ENCODE measurements around the gene HELZ2.
A peak's percentile ranks its signal among the peaks of the same experiment; 100 is the strongest.

Gene HELZ2, protein sequence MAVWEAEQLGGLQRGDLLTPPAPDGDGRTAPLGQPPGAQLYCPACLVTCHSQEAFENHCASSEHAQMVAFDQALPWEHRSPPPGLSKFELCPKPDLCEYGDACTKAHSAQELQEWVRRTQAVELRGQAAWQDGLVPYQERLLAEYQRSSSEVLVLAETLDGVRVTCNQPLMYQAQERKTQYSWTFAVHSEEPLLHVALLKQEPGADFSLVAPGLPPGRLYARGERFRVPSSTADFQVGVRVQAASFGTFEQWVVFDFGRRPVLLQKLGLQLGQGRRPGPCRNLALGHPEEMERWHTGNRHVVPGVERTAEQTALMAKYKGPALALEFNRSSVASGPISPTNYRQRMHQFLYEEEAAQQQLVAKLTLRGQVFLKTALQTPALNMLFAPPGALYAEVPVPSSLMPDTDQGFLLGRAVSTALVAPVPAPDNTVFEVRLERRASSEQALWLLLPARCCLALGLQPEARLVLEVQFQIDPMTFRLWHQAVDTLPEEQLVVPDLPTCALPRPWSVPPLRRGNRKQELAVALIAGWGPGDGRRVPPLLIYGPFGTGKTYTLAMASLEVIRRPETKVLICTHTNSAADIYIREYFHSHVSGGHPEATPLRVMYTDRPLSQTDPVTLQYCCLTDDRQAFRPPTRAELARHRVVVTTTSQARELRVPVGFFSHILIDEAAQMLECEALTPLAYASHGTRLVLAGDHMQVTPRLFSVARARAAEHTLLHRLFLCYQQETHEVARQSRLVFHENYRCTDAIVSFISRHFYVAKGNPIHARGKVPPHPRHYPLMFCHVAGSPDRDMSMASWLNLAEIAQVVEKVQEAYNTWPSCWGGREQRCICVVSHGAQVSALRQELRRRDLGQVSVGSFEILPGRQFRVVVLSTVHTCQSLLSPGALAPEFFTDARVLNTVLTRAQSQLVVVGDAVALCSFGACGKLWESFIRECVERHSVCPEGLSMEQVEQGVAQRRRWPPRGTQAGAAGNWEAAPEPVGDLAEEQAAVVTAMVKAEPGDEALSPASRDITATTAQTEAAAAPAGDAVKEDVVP (N-terminal part only)

DNA sequence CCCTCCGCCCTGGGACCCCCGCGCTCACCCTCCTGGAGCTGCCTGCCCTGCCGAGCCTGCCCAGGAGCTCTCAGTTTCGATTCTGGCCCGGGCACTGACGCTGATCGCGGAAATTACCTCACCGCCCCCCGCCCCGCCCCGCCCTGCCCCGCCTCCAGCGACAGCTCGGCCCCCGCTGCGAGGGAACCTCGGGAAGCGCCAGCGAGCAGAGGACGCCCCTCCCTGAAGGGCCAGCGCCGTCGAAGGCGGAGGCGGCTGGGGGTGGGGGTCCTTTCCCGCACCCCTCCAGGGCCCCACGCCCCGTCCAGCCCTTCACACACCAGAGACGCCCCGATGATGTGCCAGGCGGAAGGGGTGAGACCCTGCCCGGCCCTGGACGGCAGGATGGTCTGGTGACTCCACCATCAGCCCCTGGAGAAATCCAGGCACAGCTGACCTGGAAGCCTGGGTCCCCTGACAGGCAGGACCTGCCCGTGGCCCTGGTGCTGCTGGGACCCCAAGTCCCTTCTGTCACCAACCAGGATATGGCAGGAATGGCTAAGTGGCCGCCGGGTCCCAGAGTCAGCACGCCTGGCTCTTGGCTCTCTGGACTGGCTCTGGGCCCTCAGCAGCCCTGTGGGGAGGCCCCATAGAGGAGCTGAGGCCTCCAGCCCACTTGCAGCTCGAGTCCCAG is at the start of gene HELZ2:
HELZ2 (minus strand) TSS at position 84 of the 673 bp plus-strand sequence. CDS start 1,854 bp downstream, outside the sequence.
- Histone ChIP-seq H3K36me3 (ENCODE audit: control insufficient read depth in 1 of 2, insufficient read depth in 2 of 2, low read length in 2 of 2) (no peaks in the 10 kb centered on the region), H3K4me3 (ENCODE audit: low read depth in 1 of 2, low read length in 2 of 2) (peak within 1 kb of the TSS; percentile 78 to 84), H3K9ac (ENCODE audit: low read depth in 1 of 2, low read length in 2 of 2) (peak within 1 kb of the TSS; percentile 84 to 89), H3K27ac (ENCODE audit: low read depth, low read length) (no peak within 1 kb of the TSS), H3K9me3 (ENCODE audit: control insufficient read depth in 1 of 2, low read length in 2 of 2) (no peaks in the 10 kb centered on the region), H3K27me3 (ENCODE audit: control insufficient read depth in 1 of 2, insufficient read depth in 2 of 2, low read length in 2 of 2) (peaks cover 14 to 19% of the 10 kb centered on the region in 2 donors), H3K4me1 (ENCODE audit: control insufficient read depth in 1 of 2, insufficient read depth in 2 of 2, low read length in 2 of 2) (peaks cover 11 to 22% of the 10 kb centered on the region in 2 donors)

GRCh38 chr20:63622732-63623131 is 48.7 kb upstream of the HELZ2 start:
- Histone ChIP-seq H3K36me3 (ENCODE audit: control insufficient read depth in 1 of 2, insufficient read depth in 2 of 2, low read length in 2 of 2) (peaks cover 13 to 19% of the 10 kb centered on the region in 2 donors), H3K27me3 (ENCODE audit: control insufficient read depth in 1 of 2, insufficient read depth in 2 of 2, low read length in 2 of 2) (no peaks in the 10 kb centered on the region), H3K9me3 (ENCODE audit: control insufficient read depth in 1 of 2, low read length in 2 of 2) (no peaks in the 10 kb centered on the region), H3K27ac (ENCODE audit: low read depth, low read length) (no peak overlapping the region), H3K4me1 (ENCODE audit: control insufficient read depth in 1 of 2, insufficient read depth in 2 of 2, low read length in 2 of 2) (peaks cover 0 to 7% of the 10 kb centered on the region in 2 donors), H3K4me3 (ENCODE audit: low read depth in 1 of 2, low read length in 2 of 2) (no peak overlapping the region), H3K9ac (ENCODE audit: low read depth in 1 of 2, low read length in 2 of 2) (no peak overlapping the region)

DNA sequence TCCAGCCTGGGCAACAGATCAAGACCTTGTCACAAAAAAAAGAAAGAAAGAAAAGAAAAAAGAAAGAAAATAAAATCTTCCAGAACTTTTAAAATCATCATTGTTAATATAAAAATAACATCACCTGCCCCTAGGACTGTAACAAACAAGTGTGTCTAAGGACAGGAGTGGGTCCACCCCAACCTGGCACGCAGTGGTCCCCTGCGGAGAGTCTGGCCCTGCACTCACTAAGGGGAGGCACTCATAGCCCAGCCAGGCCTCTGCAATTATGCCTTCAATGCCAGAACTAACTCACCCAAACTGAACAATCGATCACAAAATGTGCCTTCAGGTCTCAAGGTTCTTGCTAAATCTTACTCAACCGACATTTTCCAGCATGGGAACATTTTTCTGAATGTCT is 48.1 kb upstream of the HELZ2 start:
- Histone ChIP-seq H3K9ac (ENCODE audit: low read depth in 1 of 2, low read length in 2 of 2) (no peak overlapping the region), H3K4me3 (ENCODE audit: low read depth in 1 of 2, low read length in 2 of 2) (no peak overlapping the region), H3K36me3 (ENCODE audit: control insufficient read depth in 1 of 2, insufficient read depth in 2 of 2, low read length in 2 of 2) (peaks cover 14 to 23% of the 10 kb centered on the region in 2 donors), H3K4me1 (ENCODE audit: control insufficient read depth in 1 of 2, insufficient read depth in 2 of 2, low read length in 2 of 2) (peaks cover 0 to 7% of the 10 kb centered on the region in 2 donors), H3K27ac (ENCODE audit: low read depth, low read length) (no peak overlapping the region), H3K9me3 (ENCODE audit: control insufficient read depth in 1 of 2, low read length in 2 of 2) (no peaks in the 10 kb centered on the region), H3K27me3 (ENCODE audit: control insufficient read depth in 1 of 2, insufficient read depth in 2 of 2, low read length in 2 of 2) (no peaks in the 10 kb centered on the region)

GRCh38 chr20:63620991-63621390 is 47.0 kb upstream of the HELZ2 start:
- Histone ChIP-seq H3K36me3 (ENCODE audit: control insufficient read depth in 1 of 2, insufficient read depth in 2 of 2, low read length in 2 of 2) (peaks cover 14 to 32% of the 10 kb centered on the region in 2 donors), H3K9me3 (ENCODE audit: control insufficient read depth in 1 of 2, low read length in 2 of 2) (no peaks in the 10 kb centered on the region), H3K4me3 (ENCODE audit: low read depth in 1 of 2, low read length in 2 of 2) (no peak overlapping the region), H3K27me3 (ENCODE audit: control insufficient read depth in 1 of 2, insufficient read depth in 2 of 2, low read length in 2 of 2) (no peaks in the 10 kb centered on the region), H3K9ac (ENCODE audit: low read depth in 1 of 2, low read length in 2 of 2) (no peak overlapping the region), H3K4me1 (ENCODE audit: control insufficient read depth in 1 of 2, insufficient read depth in 2 of 2, low read length in 2 of 2) (peaks cover 0 to 5% of the 10 kb centered on the region in 2 donors), H3K27ac (ENCODE audit: low read depth, low read length) (no peak overlapping the region)

- H3K4me3 ChIP-seq (ENCODE audit: low read depth in 1 of 2, low read length in 2 of 2): no peak overlapping the region
- H3K4me1 ChIP-seq (ENCODE audit: control insufficient read depth in 1 of 2, insufficient read depth in 2 of 2, low read length in 2 of 2): no peaks in the 10 kb centered on the region
- no peak overlapping the region for H3K9ac ChIP-seq (ENCODE audit: low read depth in 1 of 2, low read length in 2 of 2)
- no peaks in the 10 kb centered on the region for H3K9me3 ChIP-seq (ENCODE audit: control insufficient read depth in 1 of 2, low read length in 2 of 2)
- H3K27me3 ChIP-seq (ENCODE audit: control insufficient read depth in 1 of 2, insufficient read depth in 2 of 2, low read length in 2 of 2): no peaks in the 10 kb centered on the region
- peaks cover 14 to 40% of the 10 kb centered on the region in 2 donors for H3K36me3 ChIP-seq (ENCODE audit: control insufficient read depth in 1 of 2, insufficient read depth in 2 of 2, low read length in 2 of 2)
- H3K27ac ChIP-seq (ENCODE audit: low read depth, low read length): no peak overlapping the region
Observed at GRCh38 chr20:63619505-63619904, 45.5 kb upstream of the HELZ2 start.

DNA sequence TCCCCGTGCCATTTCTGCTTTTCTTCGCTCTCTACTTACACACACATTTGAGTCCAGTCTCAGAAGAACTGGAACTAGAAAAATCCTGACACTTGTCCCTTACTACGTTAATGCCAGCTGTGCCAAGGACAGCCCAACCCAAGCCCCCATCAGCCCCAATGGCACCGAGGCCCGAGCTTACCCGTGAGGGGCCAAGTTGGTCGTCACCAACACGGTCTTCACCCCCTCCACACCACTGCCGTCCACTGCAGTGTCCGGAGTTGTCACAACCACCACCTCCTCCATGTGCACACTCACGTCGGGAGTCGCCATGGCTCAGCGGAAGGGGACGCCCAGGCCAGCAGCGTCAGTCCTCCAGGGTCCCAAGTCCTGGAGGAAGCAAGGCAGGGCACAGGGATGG is 45.0 kb upstream of the HELZ2 start:
- Histone ChIP-seq H3K27ac (ENCODE audit: low read depth, low read length) (no peak overlapping the region), H3K36me3 (ENCODE audit: control insufficient read depth in 1 of 2, insufficient read depth in 2 of 2, low read length in 2 of 2) (peaks cover 14 to 40% of the 10 kb centered on the region in 2 donors), H3K9ac (ENCODE audit: low read depth in 1 of 2, low read length in 2 of 2) (no peak overlapping the region), H3K4me3 (ENCODE audit: low read depth in 1 of 2, low read length in 2 of 2) (no peak overlapping the region), H3K9me3 (ENCODE audit: control insufficient read depth in 1 of 2, low read length in 2 of 2) (no peaks in the 10 kb centered on the region), H3K4me1 (ENCODE audit: control insufficient read depth in 1 of 2, insufficient read depth in 2 of 2, low read length in 2 of 2) (no peaks in the 10 kb centered on the region), H3K27me3 (ENCODE audit: control insufficient read depth in 1 of 2, insufficient read depth in 2 of 2, low read length in 2 of 2) (no peaks in the 10 kb centered on the region)

GRCh38 chr20:63618291-63618980 is 44.4 kb upstream of the HELZ2 start:
- H3K9me3 ChIP-seq (ENCODE audit: control insufficient read depth in 1 of 2, low read length in 2 of 2): no peaks in the 10 kb centered on the region
- no peaks in the 10 kb centered on the region for H3K27me3 ChIP-seq (ENCODE audit: control insufficient read depth in 1 of 2, insufficient read depth in 2 of 2, low read length in 2 of 2)
- H3K4me1 ChIP-seq (ENCODE audit: control insufficient read depth in 1 of 2, insufficient read depth in 2 of 2, low read length in 2 of 2): no peaks in the 10 kb centered on the region
- H3K4me3 ChIP-seq (ENCODE audit: low read depth in 1 of 2, low read length in 2 of 2): no peak overlapping the region
- peaks cover 14 to 40% of the 10 kb centered on the region in 2 donors for H3K36me3 ChIP-seq (ENCODE audit: control insufficient read depth in 1 of 2, insufficient read depth in 2 of 2, low read length in 2 of 2)
- H3K9ac ChIP-seq (ENCODE audit: low read depth in 1 of 2, low read length in 2 of 2): no peak overlapping the region
- no peak overlapping the region for H3K27ac ChIP-seq (ENCODE audit: low read depth, low read length)

GRCh38 chr20:63617876-63618265 is 43.8 kb upstream of the HELZ2 start:
- H3K36me3 ChIP-seq (ENCODE audit: control insufficient read depth in 1 of 2, insufficient read depth in 2 of 2, low read length in 2 of 2): peaks cover 14 to 40% of the 10 kb centered on the region in 2 donors
- H3K9ac ChIP-seq (ENCODE audit: low read depth in 1 of 2, low read length in 2 of 2): no peak overlapping the region
- H3K4me3 ChIP-seq (ENCODE audit: low read depth in 1 of 2, low read length in 2 of 2): no peak overlapping the region
- no peaks in the 10 kb centered on the region for H3K9me3 ChIP-seq (ENCODE audit: control insufficient read depth in 1 of 2, low read length in 2 of 2)
- H3K27me3 ChIP-seq (ENCODE audit: control insufficient read depth in 1 of 2, insufficient read depth in 2 of 2, low read length in 2 of 2): no peaks in the 10 kb centered on the region
- H3K27ac ChIP-seq (ENCODE audit: low read depth, low read length): no peak overlapping the region
- no peaks in the 10 kb centered on the region for H3K4me1 ChIP-seq (ENCODE audit: control insufficient read depth in 1 of 2, insufficient read depth in 2 of 2, low read length in 2 of 2)

DNA sequence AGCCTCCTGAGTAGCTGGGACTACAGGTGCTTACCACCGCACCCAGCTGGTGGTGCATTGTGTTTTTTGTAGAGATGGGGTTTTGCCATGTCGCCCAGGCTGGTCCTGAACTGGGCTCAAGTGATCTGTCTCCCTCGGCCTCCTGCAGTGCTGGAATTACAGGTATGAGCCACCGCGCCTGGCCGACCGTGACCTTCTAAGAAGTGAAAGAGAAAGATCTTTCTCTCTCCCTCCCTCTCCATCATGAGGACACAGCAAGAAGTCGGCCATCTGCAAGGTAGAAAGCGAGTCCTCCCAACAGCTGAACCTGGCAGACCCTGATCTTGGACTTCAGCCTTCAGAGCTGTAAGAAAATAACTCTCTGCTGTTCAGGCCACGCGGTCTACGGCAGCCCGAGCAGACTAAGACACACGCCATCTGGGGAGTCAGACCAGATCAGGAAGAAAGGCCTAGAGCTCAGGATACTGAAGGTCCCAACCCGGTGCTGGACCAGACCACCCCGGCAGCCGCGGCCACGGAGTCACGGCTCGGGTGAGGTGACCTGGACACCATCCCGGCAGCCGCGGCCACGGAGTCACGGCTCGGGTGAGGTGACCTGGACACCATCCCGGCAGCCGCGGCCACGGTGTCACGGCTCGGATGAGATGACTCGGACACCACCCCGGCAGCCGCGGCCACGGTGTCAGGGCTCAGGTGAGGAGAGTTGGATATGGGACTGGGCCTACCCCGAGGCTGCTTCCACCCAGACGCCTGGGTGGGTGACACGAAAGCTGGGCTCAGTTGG is 43.2 kb upstream of the HELZ2 start:
- Histone ChIP-seq H3K4me1 (ENCODE audit: control insufficient read depth in 1 of 2, insufficient read depth in 2 of 2, low read length in 2 of 2) (no peaks in the 10 kb centered on the region), H3K9me3 (ENCODE audit: control insufficient read depth in 1 of 2, low read length in 2 of 2) (no peaks in the 10 kb centered on the region), H3K36me3 (ENCODE audit: control insufficient read depth in 1 of 2, insufficient read depth in 2 of 2, low read length in 2 of 2) (peaks cover 14 to 40% of the 10 kb centered on the region in 2 donors), H3K27me3 (ENCODE audit: control insufficient read depth in 1 of 2, insufficient read depth in 2 of 2, low read length in 2 of 2) (no peaks in the 10 kb centered on the region), H3K9ac (ENCODE audit: low read depth in 1 of 2, low read length in 2 of 2) (no peak overlapping the region), H3K27ac (ENCODE audit: low read depth, low read length) (no peak overlapping the region), H3K4me3 (ENCODE audit: low read depth in 1 of 2, low read length in 2 of 2) (no peak overlapping the region)
